ENCODE measurements around the gene FNDC3B.

DNA sequence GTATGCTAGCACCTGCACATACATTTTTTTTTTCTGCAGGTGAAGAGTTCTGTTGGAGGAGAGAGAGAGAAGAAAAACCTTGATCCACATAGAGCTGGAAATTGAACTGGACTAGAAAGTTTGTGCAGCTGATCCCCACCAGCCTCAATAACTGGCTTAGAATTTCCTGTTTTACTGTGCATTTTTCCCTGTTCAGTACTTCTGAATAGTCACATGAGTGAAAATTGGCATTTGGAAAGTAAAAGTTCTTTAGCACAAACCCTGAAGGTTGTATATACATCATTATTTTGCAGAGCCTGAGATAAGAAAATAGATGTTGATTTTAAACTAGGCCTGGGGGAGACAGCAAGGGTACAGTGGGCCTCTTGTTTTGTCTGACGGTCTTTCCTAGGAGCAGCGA lies 366.5 kb downstream of the FNDC3B start:
- TF ChIP-seq CTCF (IDR thresholded peaks at IDR 0.05): no peak
- no peak for TF ChIP-seq EZH2 (IDR thresholded peaks at IDR 0.05)
- TF ChIP-seq EZH2phosphoT487 (IDR thresholded peaks at IDR 0.05): no peak

All from neural progenitor cell (in vitro differentiated cells).